H1 (cell line): ENCODE results near the gene PHLDB3. TPM values are rescaled to one million over a fixed set of nuclear protein-coding genes. Genes with fewer than 3 reads are reported as not detected.

ENCODE experiments used
- ASH2L ChIP-seq: fragments of 200-600, 300-600 bp; sonication (generic); IDR thresholded peaks from one replicate; pipeline ENCODE4 v1.7.1; 2017; ENCODE audit warnings: low read length
- CHD2 ChIP-seq: IDR thresholded peaks from 2 replicates; pipeline ENCODE4 v1.6.1; 2012; ENCODE audit warnings: low read length, improper control_type of control experiment
- CREB1 ChIP-seq: IDR thresholded peaks from 2 replicates; pipeline ENCODE4 v1.6.1; 2012; ENCODE audit warnings: inconsistent platforms
- E2F6 ChIP-seq: IDR thresholded peaks from 2 replicates; pipeline ENCODE4 v1.6.1; 2012; ENCODE audit warnings: inconsistent platforms
- EGR1 ChIP-seq: IDR thresholded peaks from 2 replicates; pipeline ENCODE4 v1.6.1; 2011; ENCODE audit warnings: low read depth, low read length, borderline replicate concordance
- JUND ChIP-seq: IDR thresholded peaks from 2 replicates; pipeline ENCODE4 v1.6.1; 2011; ENCODE audit warnings: mild to moderate bottlenecking, improper control_type of control experiment, low read length
- KDM4A ChIP-seq: IDR thresholded peaks from one replicate; pipeline ENCODE4 v1.7.1; 2012; ENCODE audit warnings: low read depth, mild to moderate bottlenecking, moderate library complexity, low read length, inconsistent platforms; ENCODE audit not compliant: severe bottlenecking
- MAFK ChIP-seq: IDR thresholded peaks from 2 replicates; pipeline ENCODE4 v1.6.1; 2012; ENCODE audit warnings: low read depth, mild to moderate bottlenecking, improper control_type of control experiment, low read length
- MAX ChIP-seq: IDR thresholded peaks from 2 replicates; pipeline ENCODE4 v1.6.1; 2012; ENCODE audit warnings: inconsistent platforms
- PHF8 ChIP-seq: fragments of 200-600 bp; sonication (generic); conservative IDR thresholded peaks from 2 replicates; pipeline ENCODE4 v1.7.1; 2012; ENCODE audit warnings: low read depth, mild to moderate bottlenecking, inconsistent platforms, low read length, moderate library complexity
- TEAD4 ChIP-seq: IDR thresholded peaks from 2 replicates; pipeline ENCODE4 v1.6.1; 2012; ENCODE audit warnings: low read depth, low read length, inconsistent platforms, mixed read lengths
- YY1 ChIP-seq: IDR thresholded peaks from 2 replicates; pipeline ENCODE4 v1.6.1; 2011; ENCODE audit warnings: low read depth, mild to moderate bottlenecking, low read length
- polyA plus RNA-seq, 7 experiments: library from polyadenylated mRNA; depleted of rRNA in 3 of 7; stranded (reverse) in 5 of 7; unstranded in 2 of 7; fragments of >200 nt in 5 of 7; fragments of 200-250 nt in 2 of 7; gene quantifications; 1 replicate in 5 of 7; 2 replicates in 1 of 7; 4 replicates in 1 of 7; pipeline versions ENCODE4 v1.2.1 to v1.2.3, GENCODE V29; 2011 to 2013; ENCODE audit warnings: missing spikeins in 2 of 7, mixed read lengths in 2 of 7
- total RNA-seq: library from RNA; stranded (reverse); fragmentation: NEBNext Ultra II Directional; extraction: Animal tissue kit (Norgen Biotek cat#: 25700); gene quantifications from 2 replicates; pipeline ENCODE4 v1.2.1, GENCODE V29; 2021

Gene PHLDB3
- total and polyA plus RNA-seq, 2 of the 8 experiments (the other 6 are each of a cell fraction or from before 2014, with no cell fraction given): 4.0 to 8.5 TPM

- TF ChIP-seq MAFK (no peak), CHD2 (peak; percentile 59; the same call in 1 of the 2 replicates), EGR1 (peak; percentile 99), TEAD4 (peak; percentile 37; the same call in 1 of the 2 replicates), MAX (peak; percentile 82), E2F6 (peak; percentile 72), YY1 (peak; percentile 63; the same call in 1 of the 2 replicates), JUND (no peak), ASH2L (peak; percentile 63), CREB1 (peak; percentile 95), KDM4A (peak; percentile 39), PHF8 (peak; percentile 54; the same call in 1 of the 2 replicates)
- TF ChIP-seq, all 59 proteins: peak for 16
These were observed 29.4 kb downstream of the PHLDB3 start (continued) for GRCh38 chr19:43474986-43475705.
